ENCODE results near the gene SVOPL.

Gene SVOPL

GRCh38 chr7:138575897-138576428, 125.2 kb downstream of the SVOPL start:
- Mint-ChIP-seq H3K36me3 (peaks cover 79% of the 10 kb centered on the region), H3K27ac (no peak overlapping the region), H3K4me1 (no peaks in the 10 kb centered on the region), H3K9me3 (no peaks in the 10 kb centered on the region), H3K4me3 (no peak overlapping the region)
- ATAC-seq, result no peak
- DNase-seq (ENCODE audit: low spot score in 2 of 2), result no peak

- peaks cover 79% of the 10 kb centered on the region for H3K36me3 Mint-ChIP-seq
- ATAC-seq (no peak), DNase-seq (ENCODE audit: low spot score in 2 of 2) (no peak)
Observed at GRCh38 chr7:138573741-138574140, 127.4 kb downstream of the SVOPL start.

DNA sequence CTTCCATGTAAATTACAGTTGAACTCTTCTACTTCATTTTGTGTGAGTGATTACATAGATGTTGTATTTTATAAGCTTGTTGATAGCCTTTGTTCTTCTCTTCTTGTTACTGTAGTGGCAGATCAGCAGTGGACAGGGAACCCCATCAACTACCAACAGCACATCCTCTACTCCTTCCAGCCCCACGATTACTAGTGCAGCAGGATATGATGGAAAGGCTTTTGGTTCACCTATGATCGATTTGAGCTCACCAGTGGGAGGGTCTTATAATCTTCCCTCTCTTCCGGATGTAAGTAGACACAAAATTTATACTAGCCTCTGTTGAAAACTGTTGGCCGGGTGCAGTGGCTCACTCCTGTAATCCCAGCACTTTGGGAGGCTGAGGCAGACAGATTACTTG, 130.4 kb downstream of the SVOPL start:
- ATAC-seq (no peak), DNase-seq (ENCODE audit: low spot score in 2 of 2) (no peak)
- Mint-ChIP-seq H3K36me3 (peaks cover 82% of the 10 kb centered on the region), H3K27ac (no peak overlapping the region), H3K9me3 (peaks cover 1% of the 10 kb centered on the region), H3K4me3 (no peak overlapping the region), H3K4me1 (no peaks in the 10 kb centered on the region)

More at GRCh38 chr7:138573741-138574140, 127.4 kb downstream of the SVOPL start:
- no peaks in the 10 kb centered on the region for H3K9me3 Mint-ChIP-seq
- H3K4me3 Mint-ChIP-seq, result no peak overlapping the region
- no peak overlapping the region for H3K27ac Mint-ChIP-seq
- H3K4me1 Mint-ChIP-seq, result no peaks in the 10 kb centered on the region

DNA sequence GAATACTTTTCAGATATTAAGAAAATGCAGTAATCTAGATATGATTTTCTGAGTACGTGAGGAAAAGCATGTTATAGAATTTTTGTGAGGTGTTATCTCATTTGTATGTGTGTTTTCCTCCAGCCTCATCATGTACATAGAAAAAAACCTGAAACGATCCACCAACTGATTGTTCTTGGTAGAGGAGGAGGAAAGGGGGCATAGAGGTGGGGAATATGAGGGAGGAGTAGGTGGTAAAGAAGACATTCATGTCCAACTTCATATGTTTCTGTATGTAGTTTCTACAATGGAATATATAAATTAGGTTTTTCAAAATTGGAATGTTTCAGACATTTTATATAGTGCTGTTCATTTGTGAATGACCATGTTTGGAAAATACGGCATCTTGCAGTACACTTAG, 131.7 kb downstream of the SVOPL start:
- H3K9me3 Mint-ChIP-seq, result peaks cover 12% of the 10 kb centered on the region
- no peak overlapping the region for H3K27ac Mint-ChIP-seq
- no peak overlapping the region for H3K4me3 Mint-ChIP-seq
- no peak for DNase-seq (ENCODE audit: low spot score in 2 of 2)
- H3K4me1 Mint-ChIP-seq, result no peaks in the 10 kb centered on the region
- no peak for ATAC-seq
- H3K36me3 Mint-ChIP-seq, result peaks cover 89% of the 10 kb centered on the region

DNA sequence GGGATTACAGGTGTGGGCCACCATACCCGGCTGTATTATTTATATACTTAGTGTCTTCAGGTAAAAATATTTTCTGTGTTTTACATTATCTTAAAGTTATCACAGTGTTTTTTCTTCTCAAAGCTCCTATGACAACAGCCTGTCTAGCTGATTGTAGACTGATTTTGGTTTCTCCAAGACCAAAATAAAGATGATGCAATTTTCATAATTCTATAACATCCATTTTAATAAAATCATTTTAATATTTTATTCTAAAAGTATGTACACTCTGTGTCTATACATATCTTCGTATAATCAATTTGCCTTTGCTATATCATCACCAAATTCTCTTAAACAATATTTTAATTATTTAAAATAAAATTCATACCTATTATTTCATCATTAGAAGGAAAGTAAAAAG, 132.5 kb downstream of the SVOPL start:
- Mint-ChIP-seq H3K9me3 (peaks cover 16% of the 10 kb centered on the region), H3K27ac (no peak overlapping the region), H3K4me3 (no peak overlapping the region), H3K36me3 (peaks cover 90% of the 10 kb centered on the region), H3K4me1 (no peaks in the 10 kb centered on the region)
- no peak for ATAC-seq
- DNase-seq (ENCODE audit: low spot score in 2 of 2), result no peak

DNA sequence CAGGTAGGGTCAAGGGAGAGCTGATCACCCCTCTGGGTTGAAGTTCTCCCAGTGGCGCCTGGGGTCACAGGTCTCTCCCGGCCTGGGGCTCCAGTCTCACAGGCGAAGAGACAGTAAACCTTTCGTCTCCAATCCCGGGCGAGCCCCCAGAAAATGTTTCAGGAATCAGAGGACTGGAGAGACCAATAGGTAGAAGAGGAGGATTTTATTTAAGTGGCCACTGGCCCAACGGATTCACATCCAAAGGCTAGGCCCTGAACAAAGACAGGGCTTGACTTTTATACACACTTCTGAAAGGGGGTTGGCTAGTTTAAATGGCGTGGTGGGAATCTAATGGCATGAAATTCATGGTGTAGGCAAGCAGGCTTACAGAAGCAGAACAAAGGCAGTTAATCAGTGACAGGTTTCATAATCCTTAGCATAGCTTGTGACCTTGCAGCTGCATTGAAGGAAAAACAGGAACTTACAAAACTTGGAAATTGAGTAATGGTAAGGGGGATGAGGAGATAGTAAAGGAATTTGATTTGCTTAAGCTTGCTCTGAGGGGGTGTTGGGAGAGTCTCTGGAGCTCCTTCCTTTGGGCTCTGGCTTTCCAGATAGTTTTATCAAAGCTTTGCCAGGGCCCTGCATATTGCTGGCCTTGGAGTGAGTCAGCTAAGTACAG, 135.6 kb downstream of the SVOPL start:
- no peak for DNase-seq (ENCODE audit: low spot score in 2 of 2)
- H3K36me3 Mint-ChIP-seq, result peaks cover 72% of the 10 kb centered on the region
- no peak overlapping the region for H3K27ac Mint-ChIP-seq
- no peak overlapping the region for H3K4me3 Mint-ChIP-seq
- ATAC-seq, result no peak
- no peaks in the 10 kb centered on the region for H3K4me1 Mint-ChIP-seq
- H3K9me3 Mint-ChIP-seq, result peaks cover 25% of the 10 kb centered on the region

DNA sequence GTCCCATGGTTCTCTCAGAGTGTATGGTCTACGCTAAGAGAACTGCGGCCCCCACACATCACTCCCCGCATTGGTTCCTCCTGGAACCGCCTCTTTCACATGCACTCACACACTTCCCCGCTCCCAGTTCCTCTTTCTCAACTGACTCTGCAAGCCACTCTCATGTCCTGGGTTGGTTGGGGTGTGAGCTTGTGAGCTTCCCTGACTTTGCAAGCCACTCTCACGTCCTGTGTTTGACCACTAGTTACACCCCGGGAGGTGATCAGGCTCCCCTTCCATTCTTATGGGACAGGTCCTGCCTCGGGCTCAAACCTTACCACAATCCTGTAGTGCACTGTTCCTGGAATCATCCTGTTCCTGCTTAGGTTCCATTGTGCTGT, 136.1 kb downstream of the SVOPL start:
- peaks cover 25% of the 10 kb centered on the region for H3K9me3 Mint-ChIP-seq
- no peaks in the 10 kb centered on the region for H3K4me1 Mint-ChIP-seq
- DNase-seq (ENCODE audit: low spot score in 2 of 2), result no peak
- no peak for ATAC-seq
- H3K4me3 Mint-ChIP-seq, result no peak overlapping the region
- H3K27ac Mint-ChIP-seq, result no peak overlapping the region
- peaks cover 67% of the 10 kb centered on the region for H3K36me3 Mint-ChIP-seq

DNA sequence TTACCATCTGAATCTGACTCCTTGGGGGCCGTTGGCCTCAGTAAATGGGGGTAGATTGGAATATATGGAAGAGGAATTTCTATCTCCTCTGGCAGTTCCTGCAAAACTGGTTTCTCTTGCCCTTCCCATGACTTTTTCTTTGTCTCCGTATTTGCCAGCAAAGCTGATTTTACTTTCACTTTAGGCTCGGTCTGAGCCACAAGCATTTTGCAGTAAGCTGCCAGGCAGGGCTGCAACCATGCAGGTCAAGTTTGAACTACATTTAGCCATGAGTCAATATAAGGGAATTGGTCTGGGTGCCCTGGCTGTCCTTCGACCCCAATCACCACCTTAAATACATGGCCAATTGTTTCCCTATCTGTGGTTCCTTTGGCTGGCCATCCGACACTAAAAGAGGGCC, 136.8 kb downstream of the SVOPL start:
- Mint-ChIP-seq H3K4me1 (no peaks in the 10 kb centered on the region), H3K4me3 (no peak overlapping the region), H3K36me3 (peaks cover 60% of the 10 kb centered on the region), H3K27ac (no peak overlapping the region), H3K9me3 (peaks cover 25% of the 10 kb centered on the region)
- ATAC-seq (no peak), DNase-seq (ENCODE audit: low spot score in 2 of 2) (no peak)

DNA sequence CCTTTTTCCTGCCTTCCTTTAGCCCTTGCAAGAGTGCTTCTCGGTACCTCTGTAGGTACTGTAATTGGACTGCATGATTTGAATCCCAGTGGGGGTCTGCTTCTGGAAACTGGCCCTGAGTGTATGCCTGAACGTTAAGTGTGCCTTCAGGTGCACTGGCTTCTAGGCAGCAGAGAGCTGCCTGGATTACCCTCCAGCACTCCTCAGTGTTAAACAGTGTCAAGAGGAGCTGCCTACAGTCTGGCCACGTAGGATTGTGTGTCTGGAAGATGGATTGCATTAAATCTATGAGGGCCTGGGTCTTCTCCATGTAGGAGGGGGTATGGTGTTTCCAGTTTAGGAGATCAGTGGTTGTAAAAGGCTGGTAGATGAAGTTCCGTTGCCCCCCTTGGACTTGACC, 137.4 kb downstream of the SVOPL start:
- ATAC-seq, result no peak
- Mint-ChIP-seq H3K9me3 (peaks cover 25% of the 10 kb centered on the region), H3K27ac (no peak overlapping the region), H3K4me3 (no peak overlapping the region), H3K4me1 (no peaks in the 10 kb centered on the region), H3K36me3 (peaks cover 54% of the 10 kb centered on the region)
- no peak for DNase-seq (ENCODE audit: low spot score in 2 of 2)

DNA sequence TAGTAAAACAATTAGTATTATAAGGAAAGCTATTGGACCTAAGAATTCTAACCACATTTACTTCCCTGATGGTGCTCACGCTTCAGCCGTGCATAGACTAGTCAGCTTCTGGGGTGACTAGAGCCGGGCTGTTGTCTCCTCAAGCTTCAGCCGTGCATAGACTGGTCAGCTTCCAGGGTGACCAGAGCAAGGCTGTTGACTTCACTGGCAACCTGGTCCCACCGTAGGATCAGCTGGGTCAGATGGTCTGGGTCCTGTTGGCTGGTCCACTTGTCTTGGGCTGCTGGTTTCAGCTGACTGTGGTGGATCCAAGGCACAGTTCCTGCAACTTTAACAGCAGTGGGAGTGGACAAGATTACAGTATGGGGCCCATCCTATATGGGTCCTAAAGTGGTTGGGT, 141.7 kb downstream of the SVOPL start:
- Mint-ChIP-seq H3K9me3 (peaks cover 25% of the 10 kb centered on the region), H3K36me3 (peaks cover 50% of the 10 kb centered on the region), H3K4me1 (no peaks in the 10 kb centered on the region), H3K27ac (no peak overlapping the region), H3K4me3 (no peak overlapping the region)
- no peak for DNase-seq (ENCODE audit: low spot score in 2 of 2)
- ATAC-seq, result no peak

- H3K36me3 Mint-ChIP-seq, result peaks cover 63% of the 10 kb centered on the region
- H3K4me3 Mint-ChIP-seq, result no peak overlapping the region
- H3K4me1 Mint-ChIP-seq, result no peaks in the 10 kb centered on the region
- no peak overlapping the region for H3K27ac Mint-ChIP-seq
- no peak for DNase-seq (ENCODE audit: low spot score in 2 of 2)
- no peak for ATAC-seq
- H3K9me3 Mint-ChIP-seq, result peaks cover 14% of the 10 kb centered on the region
Observed at GRCh38 chr7:138556771-138557484, 144.2 kb downstream of the SVOPL start.

DNA sequence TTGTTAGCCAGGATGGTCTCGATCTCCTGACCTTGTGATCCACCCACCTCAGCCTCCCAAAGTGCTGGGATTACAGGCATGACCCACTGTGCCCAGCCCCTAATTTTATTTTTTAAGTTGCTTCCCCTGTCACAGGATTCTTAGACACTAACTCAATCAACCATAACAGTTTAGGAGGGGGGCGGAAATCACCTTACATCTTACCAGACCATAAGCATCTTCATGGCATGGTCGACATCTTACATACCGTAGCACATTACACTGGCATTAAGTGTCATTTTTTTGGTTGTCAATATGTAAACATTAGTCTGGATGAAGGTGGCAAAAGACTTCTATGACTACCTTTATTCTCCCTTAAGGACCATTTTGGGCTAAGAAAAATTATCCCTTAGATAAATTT, 145.5 kb downstream of the SVOPL start:
- Mint-ChIP-seq H3K9me3 (peaks cover 12% of the 10 kb centered on the region), H3K36me3 (peaks cover 70% of the 10 kb centered on the region), H3K27ac (no peak overlapping the region), H3K4me1 (no peaks in the 10 kb centered on the region), H3K4me3 (no peak overlapping the region)
- no peak for ATAC-seq
- no peak for DNase-seq (ENCODE audit: low spot score in 2 of 2)

- peaks cover 69% of the 10 kb centered on the region for H3K36me3 Mint-ChIP-seq
- DNase-seq (ENCODE audit: low spot score in 2 of 2), result no peak
- H3K9me3 Mint-ChIP-seq, result peaks cover 12% of the 10 kb centered on the region
- no peak for ATAC-seq
- H3K4me3 Mint-ChIP-seq, result no peak overlapping the region
- no peaks in the 10 kb centered on the region for H3K4me1 Mint-ChIP-seq
- H3K27ac Mint-ChIP-seq, result no peak overlapping the region
Observed at GRCh38 chr7:138554674-138555073, 146.5 kb downstream of the SVOPL start.

DNA sequence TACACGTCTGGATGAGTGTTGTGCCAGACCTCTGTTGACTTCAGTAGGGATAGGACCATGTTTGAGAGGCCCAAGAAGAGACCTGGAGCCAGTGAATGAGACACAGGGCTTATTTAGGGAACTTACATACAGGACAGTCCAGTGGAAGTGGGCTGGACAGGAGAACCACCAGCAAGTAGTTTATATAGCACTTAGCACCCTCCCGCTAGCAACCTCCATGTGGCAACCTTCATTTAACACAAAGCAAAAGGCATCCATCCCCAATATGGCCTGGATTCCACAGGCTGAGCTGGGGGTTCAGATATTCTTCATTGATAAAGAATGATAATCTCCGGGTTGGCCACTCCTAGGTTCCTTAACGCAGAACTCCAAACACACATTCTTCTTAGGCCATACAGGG, 147.4 kb downstream of the SVOPL start:
- Mint-ChIP-seq H3K36me3 (peaks cover 69% of the 10 kb centered on the region), H3K4me1 (no peaks in the 10 kb centered on the region), H3K9me3 (peaks cover 12% of the 10 kb centered on the region)

DNA sequence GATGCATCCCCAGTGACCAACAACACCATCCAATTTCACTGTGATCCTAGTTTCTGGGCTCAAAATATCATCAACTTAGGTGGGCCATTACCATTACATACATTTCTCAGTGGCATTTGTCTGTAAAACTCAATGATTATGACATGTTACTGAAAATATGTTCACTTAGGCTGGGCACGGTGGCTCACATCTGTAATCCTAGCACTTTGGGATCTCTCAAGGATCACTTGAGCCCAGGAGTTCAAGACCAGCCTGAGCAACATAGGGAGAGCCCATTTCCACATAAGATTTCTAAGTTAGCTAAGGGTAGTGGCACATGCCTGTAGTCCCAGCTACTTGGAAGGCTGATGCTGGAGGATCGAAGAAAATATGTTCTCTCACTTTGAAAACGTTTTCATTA, 150.1 kb downstream of the SVOPL start:
- Mint-ChIP-seq H3K27ac (no peak overlapping the region), H3K9me3 (no peaks in the 10 kb centered on the region), H3K4me3 (no peak overlapping the region), H3K36me3 (peaks cover 62% of the 10 kb centered on the region), H3K4me1 (no peaks in the 10 kb centered on the region)
- ATAC-seq (no peak), DNase-seq (ENCODE audit: low spot score in 2 of 2) (no peak)

More for the DNA sequence above, 147.4 kb downstream of the SVOPL start:
- Mint-ChIP-seq H3K4me3 (no peak overlapping the region), H3K27ac (no peak overlapping the region)
- DNase-seq (ENCODE audit: low spot score in 2 of 2), result no peak
- ATAC-seq, result no peak

GRCh38 chr7:138550337-138550736, 150.8 kb downstream of the SVOPL start:
- no peak for ATAC-seq
- Mint-ChIP-seq H3K4me3 (no peak overlapping the region), H3K36me3 (peaks cover 61% of the 10 kb centered on the region), H3K4me1 (no peaks in the 10 kb centered on the region), H3K9me3 (peaks cover 6% of the 10 kb centered on the region), H3K27ac (no peak overlapping the region)
- DNase-seq (ENCODE audit: low spot score in 2 of 2), result no peak
